HepG2 (cell line): ENCODE measurements around the gene TTC5. TPM values are rescaled to one million over a fixed set of nuclear protein-coding genes. Genes with fewer than 3 reads are reported as not detected.

ENCODE experiments used
- ATAC-seq: fragments of 200-7000 bp; cut with Tn5 transposase; 3 replicates; pipeline ENCODE4 v1.9.1; 2020; ENCODE audit warnings: mild to moderate bottlenecking, moderate library complexity
- BruUV-seq: library from RNA; stranded (reverse); fragments of 400-500 nt; replicated peaks from 2 replicates; lab custom pipeline; 2021; lab: Mats Ljungman, UMichigan
- CTCF ChIA-PET: fragments of 300-600 bp; formaldehyde crosslinking; extraction: SDS; loops from one replicate; lab custom pipeline; 2021; ENCODE audit warnings: low total read pairs, inconsistent platforms, low intra/inter-chr PET ratio; lab: Yijun Ruan, JAX
- POLR2A ChIA-PET: fragments of 350-600 bp; sonication (Branson Sonifier 250); formaldehyde crosslinking; loops from one replicate; lab custom pipeline; 2020; ENCODE audit warnings: antibody characterized with exemption, inconsistent platforms; lab: Yijun Ruan, JAX
- DNase-seq: peaks from one replicate; pipeline ENCODE4 v3.0.0-alpha.2; 2015; ENCODE audit warnings: low spot score
- FAIRE-seq: peaks from 3 replicates; lab custom pipeline; 2011; peaks lifted over from hg19 to GRCh38; lab: Jason Lieb, UNC
- H2AFZ ChIP-seq: one replicate; pipeline ENCODE4 v1.6.1; 2011; ENCODE audit warnings: low read length, inconsistent platforms
- H3K27ac ChIP-seq: fragments of 300-600 bp; 3 replicates; pipeline ENCODE4 v1.8.0; 2011; ENCODE audit warnings: mixed run types, mild to moderate bottlenecking, mixed read lengths, low read length, inconsistent platforms; ENCODE audit not compliant: insufficient read depth; ENCODE audit errors: extremely low read length
- H3K27me3 ChIP-seq, 2 experiments: fragments of 200-600 bp in 1 of 2; 2 replicates in 1 of 2; 3 replicates in 1 of 2; pipeline versions ENCODE4 v1.6.0 to v1.8.0; 2011; ENCODE audit warnings: low read length in 2 of 2, mild to moderate bottlenecking in 2 of 2, moderate library complexity in 2 of 2, inconsistent platforms in 1 of 2; ENCODE audit not compliant: insufficient read depth in 2 of 2, control insufficient read depth in 1 of 2
- H3K36me3 ChIP-seq, 2 experiments: fragments of 200-600 bp in 1 of 2; replicated peaks in 1 of 2; 2 replicates in 1 of 2; 3 replicates in 1 of 2; pipeline versions ENCODE4 v1.5.1 to v1.8.0; 2011; ENCODE audit warnings: low read length in 2 of 2, inconsistent platforms in 1 of 2; ENCODE audit not compliant: insufficient read depth in 2 of 2, control insufficient read depth in 1 of 2
- H3K4me1 ChIP-seq: 2 replicates; pipeline ENCODE4 v1.5.1; 2012; ENCODE audit warnings: low read length, inconsistent platforms; ENCODE audit not compliant: insufficient read depth
- H3K4me2 ChIP-seq: 2 replicates; pipeline ENCODE4 v1.6.0; 2011; ENCODE audit warnings: low read depth, low read length, inconsistent platforms
- H3K4me3 ChIP-seq, 3 experiments: fragments of 200-600 bp in 1 of 3; sonication (generic), shearing (Covaris generic) in 1 of 3; replicated peaks in 1 of 3; 2 replicates each; pipeline ENCODE4 v1.5.1; 2011 to 2016; ENCODE audit warnings: low read length in 3 of 3, inconsistent platforms in 2 of 3, low read depth in 2 of 3, mild to moderate bottlenecking in 2 of 3, control low read depth in 1 of 3, mixed read lengths in 1 of 3; ENCODE audit not compliant: insufficient read depth in 1 of 3
- H3K79me2 ChIP-seq: one replicate; pipeline ENCODE4 v1.6.1; 2011; ENCODE audit warnings: low read length, inconsistent platforms; ENCODE audit not compliant: insufficient read depth
- H3K9ac ChIP-seq: 2 replicates; pipeline ENCODE4 v1.6.0; 2011; ENCODE audit warnings: mild to moderate bottlenecking, low read depth, low read length, inconsistent platforms; ENCODE audit not compliant: insufficient read depth
- H3K9me3 ChIP-seq: 2 replicates; pipeline ENCODE4 v1.5.1; 2012; ENCODE audit warnings: mild to moderate bottlenecking, low read length
- H4K20me1 ChIP-seq: 2 replicates; pipeline ENCODE4 v1.6.0; 2011; ENCODE audit warnings: inconsistent platforms, mild to moderate bottlenecking, low read length, moderate library complexity; ENCODE audit not compliant: insufficient read depth
- BCLAF1 ChIP-seq: fragments of 450-650 bp; IDR thresholded peaks from 2 replicates; pipeline ENCODE4 v1.6.1; 2017; ENCODE audit warnings: mild to moderate bottlenecking
- CENPX ChIP-seq: sonication (generic); formaldehyde crosslinking; IDR thresholded peaks from 2 replicates; pipeline ENCODE4 v1.9.0; 2021; ENCODE audit warnings: mild to moderate bottlenecking, missing genetic modification reagents, moderate library complexity
- DR1 ChIP-seq: sonication (generic); formaldehyde crosslinking; IDR thresholded peaks from 2 replicates; pipeline ENCODE4 v1.8.0; 2021; ENCODE audit warnings: mild to moderate bottlenecking, missing genetic modification reagents, inconsistent platforms
- ELF3 ChIP-seq: IDR thresholded peaks from 2 replicates; pipeline ENCODE4 v1.6.1; 2016; ENCODE audit warnings: missing genetic modification reagents, missing compliant biosample characterization
- EP300 ChIP-seq, 3 experiments: sonication (generic) in 1 of 3; formaldehyde crosslinking in 1 of 3; IDR thresholded peaks; 2 replicates each; pipeline versions ENCODE4 v1.5.1 to v1.6.1; 2011 to 2020; ENCODE audit warnings: low read depth in 2 of 3, low read length in 2 of 3, borderline replicate concordance in 1 of 3, improper control_type of control experiment in 1 of 3, mild to moderate bottlenecking in 1 of 3, missing genetic modification reagents in 1 of 3, moderate library complexity in 1 of 3
- FOXP4 ChIP-seq: sonication (generic); formaldehyde crosslinking; IDR thresholded peaks from 2 replicates; pipeline ENCODE4 v1.4.0; 2020; ENCODE audit warnings: missing genetic modification reagents
- HNF4G ChIP-seq, 2 experiments: sonication (generic) in 1 of 2; formaldehyde crosslinking in 1 of 2; IDR thresholded peaks; 2 replicates each; pipeline versions ENCODE4 v1.4.0 to v1.6.1; 2011 to 2020; ENCODE audit warnings: borderline replicate concordance in 2 of 2, low read depth in 2 of 2, mild to moderate bottlenecking in 2 of 2, low read length in 1 of 2, missing genetic modification reagents in 1 of 2, moderate library complexity in 1 of 2
- JUN ChIP-seq: sonication (generic); formaldehyde crosslinking; IDR thresholded peaks from 2 replicates; pipeline ENCODE4 v1.4.0; 2020; ENCODE audit warnings: mild to moderate bottlenecking, missing genetic modification reagents
- POGK ChIP-seq: sonication (generic); formaldehyde crosslinking; conservative IDR thresholded peaks from 2 replicates; pipeline ENCODE4 v1.8.0; 2022; ENCODE audit warnings: mild to moderate bottlenecking, moderate library complexity, missing genetic modification reagents
- SCMH1 ChIP-seq: sonication (generic); formaldehyde crosslinking; IDR thresholded peaks from 2 replicates; pipeline ENCODE4 v1.9.0; 2021; ENCODE audit warnings: missing genetic modification reagents, mild to moderate bottlenecking, borderline replicate concordance
- TBX2 ChIP-seq: sonication (generic); formaldehyde crosslinking; IDR thresholded peaks from 2 replicates; pipeline ENCODE4 v1.5.0; 2020; ENCODE audit warnings: missing genetic modification reagents, mild to moderate bottlenecking, borderline replicate concordance
- ZFP1 ChIP-seq: IDR thresholded peaks from 2 replicates; pipeline ENCODE4 v1.6.1; 2016
- ZFP62 ChIP-seq: sonication (generic); formaldehyde crosslinking; IDR thresholded peaks from 2 replicates; pipeline ENCODE4 v1.4.0; 2020; ENCODE audit warnings: missing genetic modification reagents
- ZNF597 ChIP-seq: sonication (generic); formaldehyde crosslinking; IDR thresholded peaks from 2 replicates; pipeline ENCODE4 v1.5.0; 2020; ENCODE audit warnings: missing genetic modification reagents
- WGBS: methylation state at CpG from one replicate; pipeline ENCODE4 v1.1.6; 2017; ENCODE audit warnings: low lambda C conversion rate; 5-methylcytosine and 5-hydroxymethylcytosine counted together
- in situ Hi-C: cut with HindIII; loops from 2 replicates; pipeline ENCODE4 v1.10.0; 2017; ENCODE audit warnings: low pct_unique_long_range_greater_than_20kb; ENCODE audit not compliant: extremely low pct_ligation_motif_present
- intact Hi-C: fragments of 100-400 bp; cut with micrococcal nuclease; formaldehyde crosslinking; loops from one replicate; pipeline ENCODE4 v1.10.0; 2022; ENCODE audit not compliant: unreplicated experiment
- polyA plus RNA-seq, 8 experiments: library from polyadenylated mRNA; depleted of rRNA in 3 of 8; stranded (reverse) in 7 of 8; unstranded in 1 of 8; fragments of >200 nt; fragmentation: Illumina TruSeq in 4 of 8; extraction: Trizol in 4 of 8; gene quantifications; 2 replicates each; pipeline versions ENCODE4 v1.2.1 to v1.2.3, GENCODE V29; 2011 to 2016; ENCODE audit warnings: low read depth in 4 of 8, missing spikeins in 1 of 8, mixed read lengths in 1 of 8; ENCODE audit not compliant: insufficient read depth in 1 of 8
- total RNA-seq, 5 experiments: library from RNA; depleted of rRNA; stranded (reverse); fragments of >200 nt; fragmentation: Illumina TruSeq; extraction: Trizol; gene quantifications; 2 replicates each; pipeline ENCODE4 v1.2.3, GENCODE V29; 2016; ENCODE audit warnings: low read depth in 1 of 5

TTC5 gene
- total and polyA plus RNA-seq, 2 of the 13 experiments (the other 11 are each of a cell fraction or from before 2014, with no cell fraction given), result 8.7 to 28.5 TPM

- no peak for TF ChIP-seq BCLAF1
- TF ChIP-seq EP300 (IDR thresholded peaks at IDR 0.05; ENCODE audit: low read depth in 2 of 2, low read length in 2 of 2), result no peak
- no peak for TF ChIP-seq EP300 (CRISPR knock-in tag; IDR thresholded peaks at IDR 0.05; ENCODE audit: borderline replicate concordance)
- TF ChIP-seq ELF3, result no peak
- TF ChIP-seq HNF4G (IDR thresholded peaks at IDR 0.05; ENCODE audit: borderline replicate concordance, low read depth, low read length), result no peak
- TF ChIP-seq HNF4G (CRISPR knock-in tag; IDR thresholded peaks at IDR 0.05; ENCODE audit: borderline replicate concordance, low read depth), result no peak
- no peak for TF ChIP-seq SCMH1 (CRISPR knock-in tag)
- TF ChIP-seq ZNF597 (CRISPR knock-in tag), result no peak
- no peak for TF ChIP-seq DR1 (CRISPR knock-in tag)
Measured at GRCh38 chr14:20350282-20350681, 44.5 kb upstream of the TTC5 start (continued).

DNA sequence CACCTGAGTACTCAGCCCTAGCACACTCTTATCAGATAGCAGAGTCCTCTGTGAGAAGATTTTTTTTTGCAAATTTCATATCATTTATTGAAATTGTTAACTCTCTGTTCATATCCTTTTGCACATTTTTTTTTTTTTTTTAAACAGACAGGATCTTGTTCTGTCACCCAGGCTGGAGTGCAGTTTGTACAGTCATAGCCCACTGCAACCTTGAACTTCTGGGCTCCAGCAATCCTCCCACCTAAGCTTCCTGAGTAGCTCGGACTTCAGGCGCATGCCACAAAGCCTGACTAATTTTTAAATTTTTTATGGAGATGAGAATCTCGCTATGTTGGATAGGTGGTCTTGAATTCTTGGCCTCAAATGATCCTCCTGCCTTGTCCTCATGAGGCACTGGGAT, 42.0 kb upstream of the TTC5 start:
- POLR2A ChIA-PET, result interaction anchor here (0.6 to 0.8 kb wide), 2 partner anchors 71 to 114 kb away, joined by 3 read pairs; partner anchors contain the start of gene PIP4P1
- WGBS, result 51% methylated on average over 3 of the region's 3 CpGs
- TF ChIP-seq JUN, result no peak
- no peak for TF ChIP-seq ZFP62 (CRISPR knock-in tag)
- TF ChIP-seq FOXP4 (CRISPR knock-in tag), result 0 out of 2 replicates have a peak, but pooled peaks have one; percentile 6
- no peak for TF ChIP-seq CENPX (CRISPR knock-in tag)
- no peak for TF ChIP-seq ZFP1
- TF ChIP-seq POGK (CRISPR knock-in tag), result no peak
- peak; percentile 40; the same call in 1 of the 2 replicates for TF ChIP-seq TBX2

More for the DNA sequence above, 42.0 kb upstream of the TTC5 start:
- in situ Hi-C loops (loop anchor here (25.0 kb wide), 2 partner anchors 115 to 640 kb away; partner anchors contain the start of genes APEX1, METTL17, OSGEP and PIP4P1), intact Hi-C loops (no loop called here)
- H3K4me2 ChIP-seq, result peak overlapping the region; percentile 24; the same call in 1 of the 2 replicates
- H2AFZ ChIP-seq, result no peak overlapping the region
- DNase-seq, result peak; percentile 85
- H3K79me2 ChIP-seq, result peaks cover 12% of the 10 kb centered on the region
- H3K9ac ChIP-seq, result no peak overlapping the region
- peaks cover 10 to 48% of the 10 kb centered on the region in 2 experiments for H3K36me3 ChIP-seq
- H4K20me1 ChIP-seq, result no peaks in the 10 kb centered on the region
- CTCF ChIA-PET, result no interaction called here
- peaks cover 25% of the 10 kb centered on the region for H3K4me1 ChIP-seq
- ATAC-seq, result peak; percentile 8; the same call in 2 of the 3 replicates
- no peaks in the 10 kb centered on the region for H3K9me3 ChIP-seq
- no peaks in the 10 kb centered on the region; a peak in 1 of 5 replicates for H3K27me3 ChIP-seq
- peak; percentile 59 for FAIRE-seq
- H3K27ac ChIP-seq, result peak overlapping the region; percentile 56
- BruUV-seq, result no TSS peak
- no peak overlapping the region for H3K4me3 ChIP-seq
